HG03097 (cell line): ENCODE data around the gene CTNND2.
"Not testable (repeated sequence)": the region's sequence is repeated elsewhere in the genome, so short reads cannot be mapped to it uniquely, and the experiment has no call there.

Experiments used
- ATAC-seq: cut with Tn5 transposase; IDR thresholded peaks from one replicate; pipeline ENCODE4 v1.9.1; 2021; ENCODE audit not compliant: unreplicated experiment, low FRiP score

The CTNND2 gene

GRCh38 chr5:11494340-11494739, 409.9 kb downstream of the CTNND2 start:
- ATAC-seq = no peak

- no peak for ATAC-seq
Observed at GRCh38 chr5:11491404-11492075, 412.7 kb downstream of the CTNND2 start.

- no peak for ATAC-seq
Observed at GRCh38 chr5:11483630-11484029, 420.6 kb downstream of the CTNND2 start.

GRCh38 chr5:11482011-11482410, 422.2 kb downstream of the CTNND2 start:
- ATAC-seq = no peak

GRCh38 chr5:11477786-11478185, 426.5 kb downstream of the CTNND2 start:
- no peak for ATAC-seq

GRCh38 chr5:11476866-11477265, 427.4 kb downstream of the CTNND2 start:
- no peak for ATAC-seq

GRCh38 chr5:11468334-11469039, 435.8 kb downstream of the CTNND2 start:
- no peak for ATAC-seq

GRCh38 chr5:11467588-11467987, 436.7 kb downstream of the CTNND2 start:
- no peak for ATAC-seq

GRCh38 chr5:11459716-11460115, 444.5 kb downstream of the CTNND2 start:
- ATAC-seq = no peak

- ATAC-seq = no peak
Observed at GRCh38 chr5:11455505-11455904, 448.7 kb downstream of the CTNND2 start.

GRCh38 chr5:11452852-11453251, 451.4 kb downstream of the CTNND2 start:
- ATAC-seq = no peak

GRCh38 chr5:11449966-11450365, 454.3 kb downstream of the CTNND2 start:
- ATAC-seq = no peak

GRCh38 chr5:11449217-11449616, 455.0 kb downstream of the CTNND2 start:
- ATAC-seq = no peak

- ATAC-seq = no peak
Observed at GRCh38 chr5:11443831-11444230, 460.4 kb downstream of the CTNND2 start.

GRCh38 chr5:11432116-11432515, 472.1 kb downstream of the CTNND2 start:
- ATAC-seq = no peak

GRCh38 chr5:11429254-11429653, 475.0 kb downstream of the CTNND2 start:
- no peak for ATAC-seq

- no peak for ATAC-seq
Observed at GRCh38 chr5:11427569-11427968, 476.7 kb downstream of the CTNND2 start.

- no peak for ATAC-seq
Observed at GRCh38 chr5:11426442-11426841, 477.8 kb downstream of the CTNND2 start.

- ATAC-seq = no peak
Observed at GRCh38 chr5:11422342-11422741, 481.9 kb downstream of the CTNND2 start.

- no peak for ATAC-seq
Observed at GRCh38 chr5:11420969-11421368, 483.3 kb downstream of the CTNND2 start.

- ATAC-seq = no peak
Observed at GRCh38 chr5:11415751-11416150, 488.5 kb downstream of the CTNND2 start.

GRCh38 chr5:11414732-11415131, 489.5 kb downstream of the CTNND2 start:
- ATAC-seq = not testable (repeated sequence)
